Activated CD8-positive, alpha-beta memory T cell treated with anti-CD3 and anti-CD28 coated beads, Interleukin-2, amount 10 ng/mL, durations not matched to agents 7 days and 5 days (primary cell): ENCODE results near the gene BPHL. TPM values are rescaled to one million over a fixed set of nuclear protein-coding genes. Genes with fewer than 3 reads are reported as not detected.
A peak's percentile ranks its signal among the peaks of the same experiment; 100 is the strongest.
"Not testable (repeated sequence)": the region's sequence is repeated elsewhere in the genome, so short reads cannot be mapped to it uniquely, and the experiment has no call there.

Experiments used
- ATAC-seq: fragments of 150-1000 bp; cut with Tn5 transposase; one replicate; pipeline ENCODE4 v1.10.0; 2021; ENCODE audit warnings: moderate library complexity
- CTCF ChIA-PET: fragments of 350-600 bp; sonication (Branson Sonifier 250); formaldehyde crosslinking; loops from one replicate; lab custom pipeline; 2021; ENCODE audit warnings: antibody characterized with exemption; lab: Charles Lee
- DNase-seq: peaks from one replicate; pipeline ENCODE4 v3.0.0-alpha.2; 2020
- H3K27ac Mint-ChIP-seq: one replicate; pipeline ENCODE4 v1.8.0; 2021; ENCODE audit warnings: mild to moderate bottlenecking, mixed read lengths
- H3K27me3 Mint-ChIP-seq: one replicate; pipeline ENCODE4 v1.8.0; 2021; ENCODE audit warnings: mixed read lengths
- H3K36me3 Mint-ChIP-seq: one replicate; pipeline ENCODE4 v1.8.0; 2021; ENCODE audit warnings: mild to moderate bottlenecking, mixed read lengths
- H3K4me1 Mint-ChIP-seq: one replicate; pipeline ENCODE4 v1.8.0; 2021; ENCODE audit warnings: mixed read lengths
- H3K4me3 Mint-ChIP-seq: one replicate; pipeline ENCODE4 v1.8.0; 2021; ENCODE audit warnings: mild to moderate bottlenecking, moderate library complexity, mixed read lengths
- H3K9me3 Mint-ChIP-seq: one replicate; pipeline ENCODE4 v1.8.0; 2022; ENCODE audit warnings: low read depth, mixed read lengths
- total RNA-seq, 2 experiments: library from RNA; stranded (reverse); gene quantifications; one replicate each; pipeline ENCODE4 v1.2.3, GENCODE V29; 2021

Gene BPHL
- total RNA-seq: 1 to 10 TPM; 5.3 to 9.2 TPM

- H3K4me3 Mint-ChIP-seq: peak within 1 kb of the TSS; percentile 76
- H3K36me3 Mint-ChIP-seq: peaks cover 10% of the 10 kb centered on the region
- CTCF ChIA-PET: interaction anchor here (1.0 to 1.2 kb wide), 4 partner anchors 8 to 42 kb away, joined by 3 to 5 read pairs (median 4); partner anchors contain the start of gene TUBB2A
- ATAC-seq (peak; percentile 96), DNase-seq (peak; percentile 99)
- H3K27me3 Mint-ChIP-seq: no peaks in the 10 kb centered on the region
- H3K27ac Mint-ChIP-seq: peak within 1 kb of the TSS; percentile 82
- H3K9me3 Mint-ChIP-seq: no peaks in the 10 kb centered on the region
- H3K4me1 Mint-ChIP-seq: peaks cover 21% of the 10 kb centered on the region
Measured at GRCh38 chr6:3118353-3119039, at the start of gene BPHL. BPHL (plus strand) TSS chr6:3118711; CDS start chr6:3118741, 30 bp downstream.

- Mint-ChIP-seq H3K4me3 (no peak overlapping the region), H3K27me3 (no peaks in the 10 kb centered on the region), H3K4me1 (peaks cover 61% of the 10 kb centered on the region), H3K36me3 (peaks cover 20% of the 10 kb centered on the region), H3K9me3 (no peaks in the 10 kb centered on the region), H3K27ac (no peak overlapping the region)
- ATAC-seq (no peak), DNase-seq (no peak)
- CTCF ChIA-PET: interaction anchor here (1.2 kb wide), 1 partner anchor 13 kb away, joined by 3 read pairs; no protein-coding TSS in a partner anchor
Measured at GRCh38 chr6:3071568-3071967, 46.9 kb upstream of the BPHL start.

GRCh38 chr6:3072798-3073197, 45.7 kb upstream of the BPHL start:
- no peaks in the 10 kb centered on the region for H3K9me3 Mint-ChIP-seq
- no peak for ATAC-seq
- H3K4me3 Mint-ChIP-seq: no peak overlapping the region
- H3K27ac Mint-ChIP-seq: no peak overlapping the region
- DNase-seq: no peak
- no peaks in the 10 kb centered on the region for H3K27me3 Mint-ChIP-seq
- peaks cover 28% of the 10 kb centered on the region for H3K36me3 Mint-ChIP-seq
- peaks cover 58% of the 10 kb centered on the region for H3K4me1 Mint-ChIP-seq
- CTCF ChIA-PET: interaction anchor here (1.1 to 1.5 kb wide), 2 partner anchors 9 to 49 kb away, joined by 3 to 4 read pairs; no protein-coding TSS in a partner anchor

GRCh38 chr6:3073382-3073781, 45.1 kb upstream of the BPHL start:
- Mint-ChIP-seq H3K27ac (no peak overlapping the region), H3K4me3 (no peak overlapping the region), H3K4me1 (peaks cover 55% of the 10 kb centered on the region), H3K9me3 (no peaks in the 10 kb centered on the region), H3K27me3 (no peaks in the 10 kb centered on the region), H3K36me3 (peaks cover 32% of the 10 kb centered on the region)
- CTCF ChIA-PET: interaction anchor here (1.1 to 1.5 kb wide), 2 partner anchors 10 to 48 kb away, joined by 3 to 4 read pairs; no protein-coding TSS in a partner anchor
- ATAC-seq (no peak), DNase-seq (no peak)

- H3K27ac Mint-ChIP-seq: peak overlapping the region; percentile 71
- H3K9me3 Mint-ChIP-seq: no peaks in the 10 kb centered on the region
- H3K4me3 Mint-ChIP-seq: peak overlapping the region; percentile 34
- peaks cover 44% of the 10 kb centered on the region for H3K4me1 Mint-ChIP-seq
- ATAC-seq: no peak
- CTCF ChIA-PET: interaction anchor here (0.7 to 1.5 kb wide), 4 partner anchors 10 to 314 kb away, joined by 3 to 4 read pairs (median 3); partner anchors contain the start of gene BPHL
- DNase-seq: no peak
- H3K36me3 Mint-ChIP-seq: peaks cover 38% of the 10 kb centered on the region
- H3K27me3 Mint-ChIP-seq: no peaks in the 10 kb centered on the region
Measured at GRCh38 chr6:3075772-3076113, 42.8 kb upstream of the BPHL start.

- ATAC-seq: no peak
- DNase-seq: no peak
- Mint-ChIP-seq H3K9me3 (no peaks in the 10 kb centered on the region), H3K4me3 (no peak overlapping the region), H3K27ac (no peak overlapping the region), H3K36me3 (peaks cover 41% of the 10 kb centered on the region), H3K27me3 (no peaks in the 10 kb centered on the region), H3K4me1 (peaks cover 40% of the 10 kb centered on the region)
- CTCF ChIA-PET: interaction anchor here (0.7 to 1.5 kb wide), 4 partner anchors 11 to 315 kb away, joined by 3 to 4 read pairs (median 3); partner anchors contain the start of gene BPHL
Measured at GRCh38 chr6:3076320-3076719, 42.2 kb upstream of the BPHL start.

GRCh38 chr6:3077430-3077829, 41.1 kb upstream of the BPHL start:
- Mint-ChIP-seq H3K4me3 (no peak overlapping the region), H3K9me3 (no peaks in the 10 kb centered on the region), H3K27me3 (no peaks in the 10 kb centered on the region), H3K27ac (no peak overlapping the region), H3K36me3 (peaks cover 47% of the 10 kb centered on the region), H3K4me1 (peaks cover 32% of the 10 kb centered on the region)
- no peak for DNase-seq
- ATAC-seq: no peak
- CTCF ChIA-PET: interaction anchor here (1.4 kb wide), 1 partner anchor 42 kb away, joined by 4 read pairs; the partner anchor contains the start of gene BPHL

- H3K27me3 Mint-ChIP-seq, H3K27ac Mint-ChIP-seq, DNase-seq, H3K4me3 Mint-ChIP-seq, ATAC-seq, H3K9me3 Mint-ChIP-seq: not testable (repeated sequence)
- CTCF ChIA-PET: interaction anchor here (1.0 to 1.5 kb wide), 2 partner anchors 10 to 18 kb away, joined by 3 read pairs; partner anchors contain the start of gene RIPK1
- Mint-ChIP-seq H3K36me3 (peaks cover 57% of the 10 kb centered on the region), H3K4me1 (peaks cover 27% of the 10 kb centered on the region)
Measured at GRCh38 chr6:3078952-3079351, 39.6 kb upstream of the BPHL start.

GRCh38 chr6:3079682-3080081, 38.8 kb upstream of the BPHL start:
- Mint-ChIP-seq H3K4me3 (no peak overlapping the region), H3K9me3 (no peaks in the 10 kb centered on the region), H3K27me3 (no peaks in the 10 kb centered on the region), H3K4me1 (peaks cover 26% of the 10 kb centered on the region), H3K27ac (no peak overlapping the region), H3K36me3 (peaks cover 62% of the 10 kb centered on the region)
- ATAC-seq (no peak), DNase-seq (no peak)
- CTCF ChIA-PET: interaction anchor here (1.5 kb wide), 2 partner anchors 9 to 17 kb away, joined by 3 to 4 read pairs; no protein-coding TSS in a partner anchor

GRCh38 chr6:3081960-3082359, 36.6 kb upstream of the BPHL start:
- Mint-ChIP-seq H3K4me3 (no peak overlapping the region), H3K27me3 (no peaks in the 10 kb centered on the region), H3K36me3 (peaks cover 79% of the 10 kb centered on the region), H3K27ac (no peak overlapping the region), H3K9me3 (no peaks in the 10 kb centered on the region), H3K4me1 (peaks cover 12% of the 10 kb centered on the region)
- no peak for ATAC-seq
- CTCF ChIA-PET: no interaction called here
- DNase-seq: no peak

- Mint-ChIP-seq H3K27ac (no peak overlapping the region), H3K4me1 (peaks cover 25% of the 10 kb centered on the region), H3K36me3 (peaks cover 75% of the 10 kb centered on the region), H3K27me3 (no peaks in the 10 kb centered on the region), H3K9me3 (no peaks in the 10 kb centered on the region), H3K4me3 (no peak overlapping the region)
- ATAC-seq (no peak), DNase-seq (no peak)
- CTCF ChIA-PET: interaction anchor here (1.2 to 2.9 kb wide), 2 partner anchors 12 to 14 kb away, joined by 3 to 11 read pairs; no protein-coding TSS in a partner anchor
Measured at GRCh38 chr6:3085074-3085473, 33.4 kb upstream of the BPHL start.

- H3K9me3 Mint-ChIP-seq: no peaks in the 10 kb centered on the region
- H3K27ac Mint-ChIP-seq: no peak overlapping the region
- ATAC-seq (no peak), DNase-seq (no peak)
- H3K4me1 Mint-ChIP-seq: peaks cover 25% of the 10 kb centered on the region
- H3K36me3 Mint-ChIP-seq: peaks cover 71% of the 10 kb centered on the region
- H3K27me3 Mint-ChIP-seq: no peaks in the 10 kb centered on the region
- H3K4me3 Mint-ChIP-seq: no peak overlapping the region
- CTCF ChIA-PET: interaction anchor here (2.9 kb wide), 1 partner anchor 10 kb away, joined by 11 read pairs; no protein-coding TSS in a partner anchor
Measured at GRCh38 chr6:3086282-3086946, 32.1 kb upstream of the BPHL start.

GRCh38 chr6:3088446-3088845, 30.1 kb upstream of the BPHL start:
- H3K36me3 Mint-ChIP-seq: peaks cover 56% of the 10 kb centered on the region
- peak overlapping the region; percentile 54 for H3K27ac Mint-ChIP-seq
- H3K4me3 Mint-ChIP-seq: no peak overlapping the region
- H3K27me3 Mint-ChIP-seq: no peaks in the 10 kb centered on the region
- H3K9me3 Mint-ChIP-seq: no peaks in the 10 kb centered on the region
- DNase-seq (peak; percentile 63), ATAC-seq (peak; percentile 60)
- H3K4me1 Mint-ChIP-seq: peaks cover 25% of the 10 kb centered on the region
- CTCF ChIA-PET: interaction anchor here (0.7 to 1.2 kb wide), 2 partner anchors 8 to 23 kb away, joined by 3 to 4 read pairs; no protein-coding TSS in a partner anchor
